GM19438 (cell line): ENCODE data around the gene NANOG.
"Not testable (repeated sequence)": the region's sequence is repeated elsewhere in the genome, so short reads cannot be mapped to it uniquely, and the experiment has no call there.

Experiments used
- ATAC-seq: cut with Tn5 transposase; IDR thresholded peaks from one replicate; pipeline ENCODE4 v1.9.1; 2021; ENCODE audit warnings: low read depth; ENCODE audit not compliant: unreplicated experiment

The NANOG gene

GRCh38 chr12:7788884-7789528, at the start of gene NANOG:
TSS of gene NANOG (plus strand) at chr12:7789402. CDS start at chr12:7789615, 213 bp downstream.
- not testable (repeated sequence) for ATAC-seq

GRCh38 chr12:7747246-7747645, 42.0 kb upstream of the NANOG start, which contains the start of gene CLEC4C:
TSS of gene CLEC4C (minus strand) at chr12:7747375. CDS start at chr12:7747348, 27 bp downstream.
- ATAC-seq = no peak

GRCh38 chr12:7748852-7749251, 40.4 kb upstream of the NANOG start:
- ATAC-seq = no peak

GRCh38 chr12:7749442-7749841, 39.8 kb upstream of the NANOG start:
- no peak for ATAC-seq

GRCh38 chr12:7750350-7750749, 38.9 kb upstream of the NANOG start:
- ATAC-seq = no peak

GRCh38 chr12:7751394-7751793, 37.8 kb upstream of the NANOG start:
- no peak for ATAC-seq

- not testable (repeated sequence) for ATAC-seq
Observed at GRCh38 chr12:7751941-7752922, 37.0 kb upstream of the NANOG start.

GRCh38 chr12:7755668-7756067, 33.5 kb upstream of the NANOG start:
- not testable (repeated sequence) for ATAC-seq

- no peak for ATAC-seq
Observed at GRCh38 chr12:7756993-7757392, 32.2 kb upstream of the NANOG start.

GRCh38 chr12:7758766-7759140, 30.4 kb upstream of the NANOG start:
- no peak for ATAC-seq

GRCh38 chr12:7769999-7770398, 19.2 kb upstream of the NANOG start:
- ATAC-seq = no peak

GRCh38 chr12:7781274-7781673, 7.9 kb upstream of the NANOG start:
- ATAC-seq = no peak

GRCh38 chr12:7782055-7782454, 7.1 kb upstream of the NANOG start:
- ATAC-seq = no peak

- not testable (repeated sequence) for ATAC-seq
Observed at GRCh38 chr12:7783433-7783832, 5.8 kb upstream of the NANOG start.

- ATAC-seq = no peak
Observed at GRCh38 chr12:7784701-7785100, 4.5 kb upstream of the NANOG start.

GRCh38 chr12:7787574-7788293, 1.5 kb upstream of the NANOG start:
- no peak for ATAC-seq

- no peak for ATAC-seq
Observed at GRCh38 chr12:7788294-7788660, 925 bp upstream of the NANOG start.

- ATAC-seq = no peak
Observed at GRCh38 chr12:7793211-7793610, 4.0 kb downstream of the NANOG start.

- ATAC-seq = not testable (repeated sequence)
Observed at GRCh38 chr12:7797269-7797668, 8.1 kb downstream of the NANOG start.

GRCh38 chr12:7797698-7798398, 8.6 kb downstream of the NANOG start:
- ATAC-seq = no peak
